Gastroesophageal sphincter (tissue), 2 donors: ENCODE data around the gene CHST11.

Experiments used
- POLR2A ChIP-seq, 2 donors: fragments of 450-650 bp; IDR thresholded peaks; one replicate each; pipeline ENCODE4 v1.6.1; 2017; ENCODE audit warnings: antibody characterized with exemption in 2 of 2, mild to moderate bottlenecking in 2 of 2, moderate library complexity in 1 of 2
- POLR2AphosphoS5 ChIP-seq: sonication (generic); formaldehyde crosslinking; IDR thresholded peaks from one replicate; pipeline ENCODE4 v1.6.1; 2017; ENCODE audit warnings: antibody characterized with exemption

- TF ChIP-seq POLR2AphosphoS5 (no peak), POLR2A (IDR thresholded peaks at IDR 0.05) (no peak)
Measured at GRCh38 chr12:104516821-104517220, 60.1 kb downstream of the CHST11 start.
